Body of pancreas (tissue), 4 donors: ENCODE data around the gene TYW5. TPM values are rescaled to one million over a fixed set of nuclear protein-coding genes. Genes with fewer than 3 reads are reported as not detected.

Experiments
- ATAC-seq: fragments of 150-250 bp; one replicate; pipeline ENCODE4 v1.9.1; 2016
- DNase-seq, 4 donors: peaks; one replicate each; pipeline ENCODE4 v3.0.0-alpha.2; 2019
- H3K27ac ChIP-seq, 4 donors: fragments of 200-600 bp; sonication (generic); 1 replicate in 3 of 4; 2 replicates in 1 of 4; pipeline versions ENCODE4 v1.5.1 to v1.6.1; 2016 to 2019; ENCODE audit warnings: mild to moderate bottlenecking in 1 of 4, mixed read lengths in 1 of 4, moderate library complexity in 1 of 4
- H3K27me3 ChIP-seq, 2 donors: fragments of 200-600 bp; sonication (generic); one replicate each; pipeline ENCODE4 v1.6.0; 2016; ENCODE audit warnings: mild to moderate bottlenecking in 1 of 2
- H3K36me3 ChIP-seq, 2 donors: fragments of 200-600 bp; sonication (generic); replicated peaks in 1 of 2; 2 replicates each; pipeline ENCODE4 v1.5.1; 2016; ENCODE audit warnings: low read depth in 2 of 2; ENCODE audit not compliant: insufficient read depth in 1 of 2
- H3K4me1 ChIP-seq: fragments of 200-600 bp; sonication (generic); one replicate; pipeline ENCODE4 v1.6.0; 2016
- H3K4me3 ChIP-seq, 2 donors: fragments of 200-600 bp; sonication (generic); 1 replicate in 1 of 2; 2 replicates in 1 of 2; pipeline ENCODE4 v1.5.1; 2016 to 2019
- H3K9me3 ChIP-seq, 3 donors: fragments of 200-600 bp; sonication (generic); 1 replicate in 2 of 3; 2 replicates in 1 of 3; pipeline ENCODE4 v1.5.1; 2016
- CTCF ChIP-seq, 7 experiments: fragments of 450-650 bp in 4 of 7; fragments of 200-600 bp in 3 of 7; sonication (generic) in 3 of 7; IDR thresholded peaks; one replicate each; pipeline ENCODE4 v1.5.1; 2016 to 2019; ENCODE audit warnings: antibody characterized with exemption in 7 of 7
- POLR2A ChIP-seq, 3 donors: fragments of 450-650 bp; IDR thresholded peaks; one replicate each; pipeline ENCODE4 v1.6.1; 2016; ENCODE audit warnings: antibody characterized with exemption in 3 of 3, mild to moderate bottlenecking in 2 of 3
- WGBS, 2 donors: methylation state at CpG; one replicate each; pipeline ENCODE4 v1.1.5; 2017; 5-methylcytosine and 5-hydroxymethylcytosine counted together
- intact Hi-C: fragments of 100-400 bp; cut with DNase I; formaldehyde crosslinking; loops from one replicate; pipeline ENCODE4 v1.15.1; 2023
- total RNA-seq, 2 donors: library from RNA; depleted of rRNA; stranded (reverse); fragments of >200 nt; gene quantifications; one replicate each; pipeline ENCODE4 v1.1.0, GENCODE V29; 2016

Gene TYW5
- total RNA-seq, 2 donors from 2014 or later, result 4.3 to 10.1 TPM

- no peaks in the 10 kb centered on the region for H3K27me3 ChIP-seq
- intact Hi-C loops, result no loop called here
- H3K27ac ChIP-seq, result no peak overlapping the region
- no peak for TF ChIP-seq CTCF (IDR thresholded peaks at IDR 0.05)
- no peak for TF ChIP-seq POLR2A (IDR thresholded peaks at IDR 0.05)
- no peaks in the 10 kb centered on the region for H3K9me3 ChIP-seq
- DNase-seq, result no peak
- ATAC-seq, result no peak
- no peaks in the 10 kb centered on the region for H3K36me3 ChIP-seq
- WGBS, 2 donors, result 85 to 93% methylated on average over 3 of the region's 3 CpGs
- H3K4me1 ChIP-seq, result no peaks in the 10 kb centered on the region
- no peak overlapping the region for H3K4me3 ChIP-seq
Measured at GRCh38 chr2:199997296-199997695, 42.0 kb upstream of the TYW5 start.

GRCh38 chr2:199994896-199995295 is 39.6 kb upstream of the TYW5 start:
- Histone ChIP-seq H3K4me1 (no peaks in the 10 kb centered on the region), H3K36me3 (no peaks in the 10 kb centered on the region), H3K9me3 (no peaks in the 10 kb centered on the region), H3K27ac (no peak overlapping the region), H3K4me3 (no peak overlapping the region), H3K27me3 (no peaks in the 10 kb centered on the region)
- DNase-seq, result no peak
- ATAC-seq, result no peak
- TF ChIP-seq POLR2A (IDR thresholded peaks at IDR 0.05) (no peak), CTCF (IDR thresholded peaks at IDR 0.05) (no peak)
- intact Hi-C loops, result no loop called here
- 72 to 76% methylated on average over 2 of the region's 2 CpGs for WGBS, 2 donors

GRCh38 chr2:199994371-199994770 is 39.1 kb upstream of the TYW5 start:
- Histone ChIP-seq H3K36me3 (no peaks in the 10 kb centered on the region), H3K4me1 (no peaks in the 10 kb centered on the region), H3K4me3 (no peak overlapping the region), H3K9me3 (no peaks in the 10 kb centered on the region), H3K27me3 (no peaks in the 10 kb centered on the region), H3K27ac (no peak overlapping the region)
- no peak for DNase-seq
- no peak for ATAC-seq
- 87 to 92% methylated on average over 3 of the region's 3 CpGs for WGBS, 2 donors
- no peak for TF ChIP-seq POLR2A (IDR thresholded peaks at IDR 0.05)
- no peak for TF ChIP-seq CTCF (IDR thresholded peaks at IDR 0.05)
- intact Hi-C loops, result no loop called here

- DNase-seq (no peak), ATAC-seq (no peak)
- no peaks in the 10 kb centered on the region for H3K27me3 ChIP-seq
- no peaks in the 10 kb centered on the region for H3K4me1 ChIP-seq
- no peak for TF ChIP-seq CTCF (IDR thresholded peaks at IDR 0.05)
- TF ChIP-seq POLR2A (IDR thresholded peaks at IDR 0.05), result no peak
- 85 to 96% methylated on average over 3 of the region's 3 CpGs for WGBS, 2 donors
- intact Hi-C loops, result no loop called here
- H3K9me3 ChIP-seq, result no peaks in the 10 kb centered on the region
- no peaks in the 10 kb centered on the region for H3K36me3 ChIP-seq
- H3K27ac ChIP-seq, result no peak overlapping the region
- no peak overlapping the region for H3K4me3 ChIP-seq
Measured at GRCh38 chr2:199992296-199992695, 37.0 kb upstream of the TYW5 start.

- 88 to 95% methylated on average over 2 of the region's 2 CpGs for WGBS, 2 donors
- Histone ChIP-seq H3K4me3 (no peak overlapping the region), H3K4me1 (no peaks in the 10 kb centered on the region), H3K27ac (no peak overlapping the region), H3K36me3 (no peaks in the 10 kb centered on the region), H3K9me3 (no peaks in the 10 kb centered on the region), H3K27me3 (no peaks in the 10 kb centered on the region)
- ATAC-seq, result no peak
- intact Hi-C loops, result no loop called here
- TF ChIP-seq POLR2A (IDR thresholded peaks at IDR 0.05) (no peak), CTCF (IDR thresholded peaks at IDR 0.05) (no peak)
- no peak for DNase-seq
Measured at GRCh38 chr2:199991691-199992090, 36.4 kb upstream of the TYW5 start.
